NCI-H1694 (cell line): ENCODE results near the gene CACNG1.
"Not testable (repeated sequence)": the region's sequence is repeated elsewhere in the genome, so short reads cannot be mapped to it uniquely, and the experiment has no call there.

Source experiments
- DNase-seq: peaks from one replicate; lab custom pipeline; 2025; lab: John Stamatoyannopoulos, UW

The CACNG1 gene

GRCh38 chr17:67025216-67025792, 19.1 kb upstream of the CACNG1 start:
- no peak for DNase-seq

GRCh38 chr17:67026341-67026740, 18.0 kb upstream of the CACNG1 start:
- no peak for DNase-seq

GRCh38 chr17:67027031-67027628, 17.2 kb upstream of the CACNG1 start:
- DNase-seq, result no peak

- DNase-seq, result no peak
Observed at GRCh38 chr17:67030641-67031040, 13.7 kb upstream of the CACNG1 start.

DNA sequence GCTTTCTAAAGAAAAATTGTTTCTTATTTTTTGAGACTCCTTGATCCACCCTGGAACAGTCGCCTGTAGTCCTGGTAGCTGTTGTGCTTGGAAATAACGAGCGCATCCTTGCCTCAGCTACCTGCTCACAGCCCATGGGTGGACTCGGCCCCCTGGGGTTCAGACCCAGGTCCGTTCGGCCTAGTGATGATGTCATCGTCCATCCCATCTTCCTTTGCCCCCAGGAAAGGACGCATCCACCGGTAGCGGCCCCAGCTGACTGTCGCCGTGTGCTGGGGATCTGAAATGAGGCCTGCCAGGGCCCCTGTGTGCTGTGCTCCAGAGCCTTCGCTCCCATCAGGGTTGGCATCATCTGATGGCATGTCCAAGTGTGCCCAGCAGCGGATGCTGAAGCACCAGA, 12.0 kb upstream of the CACNG1 start:
- no peak for DNase-seq

DNA sequence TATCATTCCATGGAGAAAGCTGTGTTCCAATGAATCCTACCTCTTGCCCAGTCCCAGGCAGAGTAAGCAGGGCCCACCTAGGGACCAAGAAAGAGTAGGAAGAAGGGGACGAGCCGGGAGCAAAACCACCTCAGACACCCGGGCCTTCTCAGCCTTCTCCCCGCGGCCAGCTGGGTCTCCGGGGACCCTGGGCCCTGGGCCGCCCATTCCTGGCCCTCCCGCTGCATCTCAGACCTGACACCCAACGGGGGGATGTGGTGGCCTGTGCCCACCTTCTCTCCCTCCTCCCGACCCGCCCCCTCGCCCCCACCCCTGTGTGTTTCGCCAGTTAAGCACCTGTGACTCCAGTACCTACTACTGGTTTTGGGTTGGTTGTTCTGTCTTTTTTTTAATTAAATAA, 11.4 kb upstream of the CACNG1 start:
- no peak for DNase-seq

DNA sequence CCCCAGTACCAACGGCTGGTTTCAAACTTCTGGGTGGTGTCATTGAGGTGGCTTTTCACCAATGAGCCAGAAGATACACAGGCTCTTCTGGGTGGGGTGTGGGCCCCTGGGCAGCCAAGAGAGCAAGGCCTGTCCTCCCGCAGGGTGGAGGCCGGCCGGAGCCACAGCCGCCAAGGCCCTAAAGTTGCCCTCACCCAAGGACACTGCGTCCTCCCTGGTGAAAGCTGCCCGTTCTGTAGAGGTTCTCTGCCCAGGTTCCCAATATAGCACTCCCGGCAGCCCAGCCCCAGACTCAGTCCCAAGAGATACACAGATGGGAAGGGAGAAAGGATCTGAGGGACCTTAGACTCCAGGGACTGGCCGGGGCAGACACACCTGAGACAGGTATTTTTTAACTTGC, 10.7 kb upstream of the CACNG1 start:
- no peak for DNase-seq

GRCh38 chr17:67035131-67036083, 8.9 kb upstream of the CACNG1 start:
- no peak for DNase-seq

GRCh38 chr17:67038861-67039365, 5.4 kb upstream of the CACNG1 start:
- DNase-seq, result no peak

- no peak for DNase-seq
Observed at GRCh38 chr17:67040652-67041051, 3.7 kb upstream of the CACNG1 start.

- DNase-seq, result not testable (repeated sequence)
Observed at GRCh38 chr17:67041119-67041518, 3.2 kb upstream of the CACNG1 start.

GRCh38 chr17:67041531-67041930, 2.8 kb upstream of the CACNG1 start:
- DNase-seq, result no peak

DNA sequence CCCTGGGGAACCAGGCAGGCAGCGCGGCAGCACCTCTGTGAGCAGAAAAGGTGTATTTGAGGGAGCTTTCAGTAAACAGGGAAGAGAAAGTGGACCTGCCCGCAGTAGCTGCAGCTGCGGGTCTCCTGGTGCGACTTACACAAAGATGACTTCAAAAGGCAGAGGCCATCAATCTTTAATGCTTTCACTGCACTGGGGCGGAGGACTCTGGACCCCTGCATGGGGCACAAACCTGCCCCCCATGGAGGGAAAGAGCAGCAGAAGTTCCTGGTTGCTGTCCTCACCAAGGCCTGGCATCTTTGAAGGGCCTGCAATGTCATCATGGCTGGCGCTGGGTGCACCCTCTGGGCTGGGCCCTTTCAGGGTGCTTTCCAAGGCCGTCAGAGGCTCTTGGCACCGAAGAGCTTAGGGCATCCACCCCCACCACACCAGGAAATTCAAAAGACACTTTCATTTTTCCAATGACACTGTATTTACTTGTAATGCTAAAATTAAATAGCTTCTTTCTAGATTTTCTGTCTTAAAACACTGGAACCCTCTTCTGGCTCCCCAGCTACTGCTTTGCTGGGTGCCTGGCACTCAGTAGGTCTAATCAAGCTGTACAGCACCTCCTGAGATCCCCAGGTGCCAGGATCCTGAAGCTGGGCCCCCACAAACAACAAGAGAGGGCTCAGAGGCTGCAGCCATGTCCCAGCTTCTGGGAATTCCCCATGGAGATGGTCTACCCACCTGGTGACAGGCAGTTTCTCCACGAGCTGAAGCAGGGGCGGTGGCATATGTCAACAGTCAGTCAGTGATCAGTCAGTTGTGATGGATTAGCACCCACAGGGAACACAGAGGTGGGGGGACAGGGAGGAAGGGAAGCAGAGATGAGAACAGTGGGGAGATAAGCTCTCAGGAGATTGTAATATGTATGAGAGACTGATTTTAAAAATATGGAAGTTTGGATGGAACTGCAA, 2.1 kb upstream of the CACNG1 start:
- no peak for DNase-seq

DNA sequence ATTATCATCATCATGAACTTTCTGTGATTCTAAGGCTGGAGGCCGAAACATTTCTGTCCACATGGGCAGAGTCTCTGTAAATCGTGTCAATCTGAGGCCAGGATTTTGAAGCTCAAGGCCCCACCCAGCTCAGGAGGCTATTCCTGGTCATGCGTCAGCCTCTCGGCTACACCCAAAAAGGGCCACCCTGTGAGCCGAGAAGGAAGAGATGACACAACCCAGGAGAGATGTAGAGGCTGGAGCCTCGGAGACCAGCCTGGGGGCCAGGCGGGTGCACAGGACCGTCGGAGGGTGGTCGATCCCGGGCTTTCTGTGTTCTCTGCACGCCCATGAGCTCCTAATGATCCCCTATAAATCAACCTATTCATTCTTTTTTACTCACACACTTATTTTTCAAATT, 1.1 kb upstream of the CACNG1 start:
- no peak for DNase-seq

GRCh38 chr17:67044940-67045339, 586 bp downstream of the CACNG1 start:
- DNase-seq, result no peak

DNA sequence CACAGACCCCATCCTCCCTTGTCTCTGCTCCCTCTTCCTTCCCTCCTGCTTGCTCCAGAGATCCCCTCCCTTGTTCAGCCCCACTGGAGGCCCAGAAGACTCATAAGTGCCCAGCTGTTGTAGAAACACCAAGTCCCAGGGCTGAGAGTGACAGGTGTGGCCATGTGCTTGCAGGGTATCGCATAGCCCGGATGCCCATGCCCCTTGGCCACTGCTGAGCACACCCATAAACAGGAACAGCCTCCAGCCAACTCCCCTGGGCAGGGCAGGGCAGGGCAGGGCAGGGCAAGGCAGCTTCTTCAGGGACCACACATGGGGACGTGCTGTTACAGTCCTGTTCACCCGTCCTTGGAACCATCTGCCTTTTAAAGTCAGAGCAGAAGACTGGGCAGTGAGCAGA, 2.0 kb downstream of the CACNG1 start:
- no peak for DNase-seq

DNA sequence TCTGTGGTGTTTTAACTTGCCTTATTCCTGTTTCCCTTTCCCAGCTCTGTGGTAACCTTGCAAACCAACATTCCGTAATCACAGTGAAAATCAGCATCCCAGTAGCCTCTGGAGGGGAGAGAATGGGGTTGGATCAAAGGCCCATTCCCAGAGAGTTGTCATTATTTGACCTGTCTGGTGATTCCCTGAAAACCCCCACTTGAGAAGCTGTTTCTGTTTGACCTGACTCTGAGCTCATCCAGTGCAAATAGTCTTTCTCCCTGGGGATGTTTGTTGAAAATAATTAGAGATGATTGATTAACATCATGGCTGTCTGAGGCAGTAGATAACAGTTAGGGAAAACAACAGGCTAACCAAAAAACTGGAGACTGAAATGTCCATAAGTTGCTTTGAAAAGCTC, 3.0 kb downstream of the CACNG1 start:
- no peak for DNase-seq

GRCh38 chr17:67049025-67049739, 4.8 kb downstream of the CACNG1 start:
- no peak for DNase-seq

DNA sequence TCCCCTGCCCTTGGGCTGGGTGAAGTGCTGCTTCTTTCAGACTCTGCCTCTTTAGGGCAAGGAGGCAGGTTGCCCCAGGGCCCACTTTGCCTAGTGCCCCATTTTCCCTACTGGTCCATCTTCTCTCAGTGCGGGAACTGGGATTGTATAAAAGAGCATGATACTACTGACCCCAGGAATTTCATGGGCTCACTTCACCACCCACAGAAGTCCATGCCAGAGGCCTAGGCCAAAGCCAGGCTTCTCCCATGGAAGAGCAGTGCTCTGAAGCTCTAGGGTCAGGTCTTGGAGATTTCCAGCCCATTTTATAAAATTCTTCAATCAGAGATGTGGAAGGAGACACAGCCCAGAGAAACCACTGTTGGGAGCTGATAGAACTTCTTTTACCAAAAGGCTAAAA, 5.7 kb downstream of the CACNG1 start:
- no peak for DNase-seq

GRCh38 chr17:67050471-67051154, 6.3 kb downstream of the CACNG1 start:
- DNase-seq, result no peak

GRCh38 chr17:67051155-67051538, 6.8 kb downstream of the CACNG1 start:
- DNase-seq, result no peak
